SK-N-SH (cell line): Measurements from ENCODE around the gene LRP1-AS. TPM values are rescaled to one million over a fixed set of nuclear protein-coding genes. Genes with fewer than 3 reads are reported as not detected.

Experiments used
- CTCF ChIA-PET: fragments of 300-600, 350-600 bp; formaldehyde crosslinking; extraction: SDS; loops from one replicate; lab custom pipeline; 2021; lab: Yijun Ruan, JAX
- POLR2A ChIA-PET: fragments of 350-600 bp; sonication (Branson Sonifier 250); formaldehyde crosslinking; extraction: SDS; loops from one replicate; lab custom pipeline; 2020; ENCODE audit warnings: antibody characterized with exemption, inconsistent platforms; lab: Yijun Ruan, JAX
- DNase-seq: peaks from one replicate; pipeline ENCODE4 v3.0.0; 2012
- H2AFZ ChIP-seq: fragments of 200-600 bp; sonication (generic); 2 replicates; pipeline ENCODE4 v1.8.1; 2016; ENCODE audit warnings: antibody characterized with exemption, mild to moderate bottlenecking, low read depth
- H3F3A ChIP-seq: fragments of 200-600 bp; sonication (generic); replicated peaks from 2 replicates; pipeline ENCODE3; 2016; ENCODE audit warnings: antibody characterized with exemption, mild to moderate bottlenecking; ENCODE audit not compliant: insufficient read depth
- H3K27ac ChIP-seq, 2 experiments: fragments of 200-500 bp in 1 of 2; fragments of 200-600 bp in 1 of 2; sonication (Bioruptor generic) in 1 of 2; sonication (generic), shearing (Covaris generic) in 1 of 2; 2 replicates each; pipeline versions ENCODE4 v1.5.1 to v1.6.1; 2014 to 2016; ENCODE audit warnings: low read depth in 2 of 2, inconsistent platforms in 1 of 2, low read length in 1 of 2, mild to moderate bottlenecking in 1 of 2, mixed read lengths in 1 of 2
- H3K27me3 ChIP-seq: fragments of 200-600 bp; sonication (generic), shearing (Covaris generic); 2 replicates; pipeline ENCODE4 v1.6.1; 2016; ENCODE audit warnings: mixed run types; ENCODE audit not compliant: insufficient read depth
- H3K36me3 ChIP-seq, 2 experiments: fragments of 200-500 bp in 1 of 2; fragments of 200-600 bp in 1 of 2; sonication (Bioruptor generic) in 1 of 2; sonication (generic) in 1 of 2; replicated peaks in 1 of 2; 2 replicates each; pipeline versions ENCODE3 to v1.5.1; 2014 to 2016; ENCODE audit warnings: low read length in 1 of 2, mild to moderate bottlenecking in 1 of 2; ENCODE audit not compliant: insufficient read depth in 2 of 2, control insufficient read depth in 1 of 2
- H3K4me1 ChIP-seq, 2 experiments: fragments of 200-500 bp in 1 of 2; fragments of 200-600 bp in 1 of 2; sonication (Bioruptor generic) in 1 of 2; sonication (generic), shearing (Covaris generic) in 1 of 2; 2 replicates each; pipeline versions ENCODE4 v1.5.1 to v1.6.1; 2014 to 2016; ENCODE audit warnings: low read depth in 1 of 2, low read length in 1 of 2, mixed run types in 1 of 2; ENCODE audit not compliant: insufficient read depth in 2 of 2, control insufficient read depth in 1 of 2
- H3K4me2 ChIP-seq: fragments of 200-600 bp; sonication (generic), shearing (Covaris generic); 2 replicates; pipeline ENCODE4 v1.6.1; 2017; ENCODE audit warnings: mixed run types
- H3K4me3 ChIP-seq, 2 experiments: fragments of 200-500 bp in 1 of 2; fragments of 200-600 bp in 1 of 2; sonication (Bioruptor generic) in 1 of 2; sonication (generic), shearing (Covaris generic) in 1 of 2; 2 replicates each; pipeline versions ENCODE4 v1.5.1 to v1.8.1; 2014 to 2016; ENCODE audit warnings: low read depth in 2 of 2, inconsistent platforms in 1 of 2, low read length in 1 of 2, mild to moderate bottlenecking in 1 of 2, mixed read lengths in 1 of 2, moderate library complexity in 1 of 2
- H3K79me2 ChIP-seq: fragments of 200-600 bp; sonication (generic); 2 replicates; pipeline ENCODE4 v1.8.1; 2017; ENCODE audit warnings: mild to moderate bottlenecking; ENCODE audit not compliant: insufficient read depth
- H3K9ac ChIP-seq: fragments of 200-600 bp; sonication (generic); 2 replicates; pipeline ENCODE4 v1.6.1; 2017; ENCODE audit warnings: mixed run types
- H3K9me2 ChIP-seq: fragments of 200-600 bp; sonication (generic); 2 replicates; pipeline ENCODE4 v1.6.1; 2017; ENCODE audit warnings: mixed run types
- H3K9me3 ChIP-seq: fragments of 200-600 bp; sonication (generic); 2 replicates; pipeline ENCODE4 v1.6.1; 2017; ENCODE audit warnings: mixed run types, mild to moderate bottlenecking, moderate library complexity
- H4K20me1 ChIP-seq: fragments of 200-600 bp; sonication (generic); 2 replicates; pipeline ENCODE4 v1.6.1; 2017; ENCODE audit warnings: mild to moderate bottlenecking, mixed run types; ENCODE audit not compliant: insufficient read depth
- ELF1 ChIP-seq: IDR thresholded peaks from 2 replicates; pipeline ENCODE4 v1.4.0; 2012
- GABPA ChIP-seq: IDR thresholded peaks from 2 replicates; pipeline ENCODE4 v1.4.0; 2012; ENCODE audit warnings: low read depth, mild to moderate bottlenecking
- GATA2 ChIP-seq: sonication (generic); formaldehyde crosslinking; IDR thresholded peaks from 2 replicates; pipeline ENCODE4 v1.5.0; 2020; ENCODE audit warnings: mild to moderate bottlenecking, missing genetic modification reagents
- IRF3 ChIP-seq: fragments of 150-350 bp; IDR thresholded peaks from 2 replicates; pipeline ENCODE4 v1.6.1; 2016; ENCODE audit warnings: mild to moderate bottlenecking, low read depth, low read length
- MAX ChIP-seq: IDR thresholded peaks from 2 replicates; pipeline ENCODE4 v1.4.0; 2012; ENCODE audit warnings: low read depth
- MXI1 ChIP-seq: IDR thresholded peaks from 2 replicates; pipeline ENCODE4 v1.6.1; 2012; ENCODE audit warnings: mild to moderate bottlenecking, low read depth, low read length, improper control_type of control experiment
- NRF1 ChIP-seq: IDR thresholded peaks from 2 replicates; pipeline ENCODE4 v1.6.1; 2012; ENCODE audit warnings: low read depth, mild to moderate bottlenecking, low read length
- RCOR1 ChIP-seq: fragments of 150-350 bp; IDR thresholded peaks from 2 replicates; pipeline ENCODE4 v1.6.1; 2017; ENCODE audit warnings: antibody characterized with exemption, low read length
- REST ChIP-seq: IDR thresholded peaks from 2 replicates; pipeline ENCODE4 v1.6.1; 2012; ENCODE audit warnings: mild to moderate bottlenecking, low read depth, low read length, moderate library complexity
- SIN3A ChIP-seq: IDR thresholded peaks from 2 replicates; pipeline ENCODE4 v1.6.1; 2012; ENCODE audit warnings: low read depth, mild to moderate bottlenecking, low read length, moderate library complexity, borderline replicate concordance
- SMC3 ChIP-seq: IDR thresholded peaks from 2 replicates; pipeline ENCODE4 v1.6.1; 2012; ENCODE audit warnings: low read depth, low read length, improper control_type of control experiment
- TEAD4 ChIP-seq: IDR thresholded peaks from 2 replicates; pipeline ENCODE4 v1.4.0; 2012; ENCODE audit warnings: mild to moderate bottlenecking, borderline replicate concordance; ENCODE audit not compliant: insufficient read depth
- WGBS: methylation state at CpG from one replicate; pipeline ENCODE4 v1.1.6; 2017; ENCODE audit warnings: low lambda C conversion rate; 5-methylcytosine and 5-hydroxymethylcytosine counted together
- polyA plus RNA-seq, 3 experiments: library from polyadenylated mRNA; depleted of rRNA; stranded (reverse); fragments of >200 nt; gene quantifications; 2 replicates each; pipeline ENCODE4 v1.2.3, GENCODE V29; 2012
- TF ChIP-seq, protein P1 (sequence below): IDR thresholded peaks from 2 replicates; pipeline ENCODE4 v1.4.0; 2012; ENCODE audit warnings: low read depth, borderline replicate concordance
- TF ChIP-seq, protein P2 (sequence below): IDR thresholded peaks from 2 replicates; pipeline ENCODE4; 2012

LRP1-AS gene
- not detected in 2 replicates for polyA plus RNA-seq (2012; rRNA removed)
- polyA plus RNA-seq (2012; cell fraction: cytosol; rRNA removed): not detected in 2 replicates
- not detected in 2 replicates for polyA plus RNA-seq (2012; cell fraction: nucleus; rRNA removed)

DNA sequence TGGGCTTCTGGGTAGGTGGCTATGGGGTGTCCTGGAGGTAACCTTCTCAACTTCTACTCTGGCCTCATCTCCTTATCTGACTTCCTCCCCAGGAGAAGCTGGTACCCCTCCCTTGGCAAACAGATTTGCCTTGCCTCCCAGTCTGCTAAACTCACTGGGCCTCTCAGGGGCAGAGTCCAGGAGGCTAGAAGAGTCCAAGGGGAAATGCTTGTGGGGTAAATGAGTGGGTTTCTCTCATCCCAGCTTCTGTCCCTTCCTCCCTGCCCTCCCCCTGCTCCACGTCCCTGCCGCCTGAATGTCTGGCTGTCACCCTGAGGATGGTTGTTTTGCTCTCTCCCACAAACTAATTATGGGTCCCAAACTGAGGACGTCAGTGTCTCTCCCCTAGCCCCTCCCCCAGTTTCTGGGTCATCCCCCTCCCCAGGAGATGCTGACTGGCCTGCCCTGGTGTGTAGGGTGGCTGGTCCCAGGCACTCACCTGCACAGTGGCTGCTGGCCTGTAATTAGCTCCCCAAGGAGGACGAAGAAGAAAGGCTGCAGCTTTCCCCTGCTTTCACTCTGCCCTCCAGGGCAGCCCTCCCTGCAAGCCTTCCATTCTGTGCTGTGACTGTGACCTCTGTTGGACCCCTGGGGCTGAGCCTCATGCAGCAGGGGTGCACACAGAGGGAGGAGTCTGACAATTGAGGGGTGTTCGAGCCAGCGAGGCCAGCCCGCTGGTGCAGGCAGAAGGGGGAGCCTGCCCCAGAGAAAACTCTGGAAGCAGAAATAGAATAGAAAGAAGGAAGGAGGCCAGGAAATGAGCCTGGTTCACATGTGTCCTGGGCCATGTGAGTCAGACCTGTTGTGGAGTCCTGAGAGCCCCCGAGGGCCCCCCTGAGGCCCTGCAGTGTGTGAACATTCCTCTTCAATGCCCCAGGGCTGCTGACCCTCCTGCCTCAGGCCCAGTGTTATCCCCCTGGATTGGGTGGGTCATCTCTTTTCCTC lies at the start of gene LRP1-AS:
Gene LRP1-AS, minus strand, starts transcription at position 659 of the 984 bp plus-strand sequence.
- POLR2A ChIA-PET: interaction anchor here (0.7 to 1.5 kb wide), 3 partner anchors 15 to 21 kb away, joined by 3 to 5 read pairs (median 4); partner anchors contain the start of gene LRP1
- WGBS: 72% methylated on average over 7 of the region's 8 CpGs
- Histone ChIP-seq H4K20me1 (peaks cover 5% of the 10 kb centered on the region; the same call in 1 of the 2 replicates), H3K27ac (peak within 1 kb of the TSS; percentile 29 to 41; a peak in 3 of 4 replicates), H3K79me2 (no peaks in the 10 kb centered on the region), H3K9ac (no peak within 1 kb of the TSS; the same call in 1 of the 2 replicates), H3K4me2 (0 out of 2 replicates have a peak within 1 kb of the TSS, but pooled peaks have one; percentile 28), H3K4me1 (peaks cover 21 to 40% of the 10 kb centered on the region in 2 experiments; a peak in 3 of 4 replicates), H3K4me3 (no peak within 1 kb of the TSS), H3K9me3 (no peaks in the 10 kb centered on the region), H3K27me3 (no peaks in the 10 kb centered on the region), H3F3A (peaks cover 21% of the 10 kb centered on the region), H3K9me2 (no peaks in the 10 kb centered on the region), H2AFZ (no peak within 1 kb of the TSS), H3K36me3 (peaks cover 16 to 55% of the 10 kb centered on the region in 2 experiments)
- TF ChIP-seq IRF3 (no peak), GABPA (no peak), MAX (no peak), SIN3A (no peak), TEAD4 (no peak), GATA2 (no peak)
- TF ChIP-seq, protein P1, sequence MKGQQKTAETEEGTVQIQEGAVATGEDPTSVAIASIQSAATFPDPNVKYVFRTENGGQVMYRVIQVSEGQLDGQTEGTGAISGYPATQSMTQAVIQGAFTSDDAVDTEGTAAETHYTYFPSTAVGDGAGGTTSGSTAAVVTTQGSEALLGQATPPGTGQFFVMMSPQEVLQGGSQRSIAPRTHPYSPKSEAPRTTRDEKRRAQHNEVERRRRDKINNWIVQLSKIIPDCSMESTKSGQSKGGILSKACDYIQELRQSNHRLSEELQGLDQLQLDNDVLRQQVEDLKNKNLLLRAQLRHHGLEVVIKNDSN: no peak
- DNase-seq: no peak
- CTCF ChIA-PET: interaction anchor here (0.6 to 33.3 kb wide), 9 partner anchors 12 to 648 kb away, joined by 3 to 616 read pairs (median 4); partner anchors contain the start of gene LRP1

DNA sequence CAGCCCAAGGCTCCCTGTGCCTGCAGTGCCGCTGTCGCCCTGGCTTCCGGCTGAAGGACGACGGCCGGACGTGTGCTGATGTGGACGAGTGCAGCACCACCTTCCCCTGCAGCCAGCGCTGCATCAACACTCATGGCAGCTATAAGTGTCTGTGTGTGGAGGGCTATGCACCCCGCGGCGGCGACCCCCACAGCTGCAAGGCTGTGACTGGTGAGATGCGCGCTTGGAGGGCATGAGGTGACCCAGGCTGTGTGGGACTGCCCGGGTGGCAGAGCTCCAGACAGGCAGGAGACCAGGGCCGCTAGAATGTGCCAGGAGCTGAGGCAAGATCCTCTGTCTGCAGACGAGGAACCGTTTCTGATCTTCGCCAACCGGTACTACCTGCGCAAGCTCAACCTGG lies 49.5 kb upstream of the LRP1-AS start:
- no peak overlapping the region for H3K9ac ChIP-seq
- H3K9me2 ChIP-seq: no peaks in the 10 kb centered on the region
- no peaks in the 10 kb centered on the region for H3F3A ChIP-seq
- H3K27ac ChIP-seq: no peak overlapping the region
- no peaks in the 10 kb centered on the region for H3K27me3 ChIP-seq
- H3K4me2 ChIP-seq: no peak overlapping the region
- H3K4me3 ChIP-seq: no peak overlapping the region
- H3K36me3 ChIP-seq: peaks cover 0 to 86% of the 10 kb centered on the region in 2 experiments
- CTCF ChIA-PET: interaction anchor here (0.9 to 6.9 kb wide), 5 partner anchors 14 to 44 kb away, joined by 3 to 48 read pairs (median 5); no protein-coding TSS in a partner anchor
- no peaks in the 10 kb centered on the region for H3K79me2 ChIP-seq
- no peaks in the 10 kb centered on the region for H4K20me1 ChIP-seq
- H3K9me3 ChIP-seq: no peaks in the 10 kb centered on the region
- POLR2A ChIA-PET: no interaction called here
- no peak overlapping the region for H2AFZ ChIP-seq
- H3K4me1 ChIP-seq: no peaks in the 10 kb centered on the region
- 91% methylated on average over 21 of the region's 22 CpGs for WGBS
- no peak for DNase-seq
- TF ChIP-seq REST (no peak), MXI1 (no peak), ELF1 (no peak), NRF1 (no peak), RCOR1 (no peak), IRF3 (no peak), SMC3 (no peak)
- TF ChIP-seq, protein P1: no peak
- TF ChIP-seq, protein P2, sequence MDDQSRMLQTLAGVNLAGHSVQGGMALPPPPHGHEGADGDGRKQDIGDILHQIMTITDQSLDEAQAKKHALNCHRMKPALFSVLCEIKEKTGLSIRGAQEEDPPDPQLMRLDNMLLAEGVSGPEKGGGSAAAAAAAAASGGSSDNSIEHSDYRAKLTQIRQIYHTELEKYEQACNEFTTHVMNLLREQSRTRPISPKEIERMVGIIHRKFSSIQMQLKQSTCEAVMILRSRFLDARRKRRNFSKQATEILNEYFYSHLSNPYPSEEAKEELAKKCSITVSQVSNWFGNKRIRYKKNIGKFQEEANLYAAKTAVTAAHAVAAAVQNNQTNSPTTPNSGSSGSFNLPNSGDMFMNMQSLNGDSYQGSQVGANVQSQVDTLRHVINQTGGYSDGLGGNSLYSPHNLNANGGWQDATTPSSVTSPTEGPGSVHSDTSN: no peak
